ENCODE measurements around the gene ENDOV. TPM values are rescaled to one million over a fixed set of nuclear protein-coding genes. Genes with fewer than 3 reads are reported as not detected.

The ENDOV gene
- total and polyA plus RNA-seq, 2 of the 13 experiments (the other 11 are each of a cell fraction or from before 2014, with no cell fraction given), result 15.1 to 17.1 TPM

GRCh38 chr17:80416940-80417293, 1.9 kb downstream of the ENDOV start:
- ChIA-PET POLR2A (interaction anchor here (2.7 kb wide), 1 partner anchor 38 kb away, joined by 10 read pairs; no protein-coding TSS in a partner anchor), CTCF (ENCODE audit: low intra/inter-chr PET ratio, low total read pairs) (no interaction called here)
- BruUV-seq (replicated peaks), result no TSS peak

More at GRCh38 chr17:80416940-80417293, 1.9 kb downstream of the ENDOV start:
- H3K9ac ChIP-seq (ENCODE audit: insufficient read depth, low read depth, low read length), result no peak overlapping the region
- TF ChIP-seq ZFP62 (CRISPR knock-in tag; IDR thresholded peaks at IDR 0.05) (no peak), ZNF687 (CRISPR knock-in tag; IDR thresholded peaks at IDR 0.05) (no peak), MYNN (CRISPR knock-in tag; IDR thresholded peaks at IDR 0.05; ENCODE audit: low read depth) (no peak), ISX (CRISPR knock-in tag; conservative IDR thresholded peaks at IDR 0.05) (no peak), CBX1 (IDR thresholded peaks at IDR 0.05; ENCODE audit: low read depth) (no peak), HOXA7 (CRISPR knock-in tag; IDR thresholded peaks at IDR 0.05) (no peak), MED1 (CRISPR knock-in tag; IDR thresholded peaks at IDR 0.05) (no peak), JUND (CRISPR knock-in tag; IDR thresholded peaks at IDR 0.05) (no peak), ZNF800 (CRISPR knock-in tag; IDR thresholded peaks at IDR 0.05) (no peak)
- H4K20me1 ChIP-seq (ENCODE audit: insufficient read depth, low read length), result no peaks in the 10 kb centered on the region; the same call in 1 of the 2 replicates
- no peak for ATAC-seq
- peaks cover 28% of the 10 kb centered on the region for H3K4me1 ChIP-seq (ENCODE audit: insufficient read depth, low read length)
- no peaks in the 10 kb centered on the region for H3K9me3 ChIP-seq (ENCODE audit: low read length)
- DNase-seq (ENCODE audit: low spot score), result no peak
- no peak overlapping the region for H3K4me3 ChIP-seq (replicated peaks in 1 of 3; ENCODE audit: insufficient read depth in 1 of 3, low read depth in 2 of 3, low read length in 3 of 3)
- intact Hi-C loops (cut with micrococcal nuclease; ENCODE audit: unreplicated experiment), result no loop called here
- H3K79me2 ChIP-seq (ENCODE audit: insufficient read depth, low read length), result peaks cover 7% of the 10 kb centered on the region
- peaks cover 0 to 2% of the 10 kb centered on the region in 2 experiments; a peak in 3 of 5 replicates for H3K27me3 ChIP-seq (ENCODE audit: control insufficient read depth in 1 of 2, insufficient read depth in 2 of 2, low read length in 2 of 2)
- H3K4me2 ChIP-seq (ENCODE audit: low read depth, low read length), result no peak overlapping the region
- 95% methylated on average over 6 of the region's 6 CpGs for WGBS (ENCODE audit: low lambda C conversion rate)
- in situ Hi-C loops (cut with HindIII; ENCODE audit: extremely low pct_ligation_motif_present, low pct_unique_long_range_greater_than_20kb), result no loop called here
- no peak overlapping the region for H3K27ac ChIP-seq (ENCODE audit: extremely low read length, insufficient read depth, low read length)
- no peak for FAIRE-seq
- peaks cover 6 to 19% of the 10 kb centered on the region in 2 experiments; a peak in 3 of 5 replicates for H3K36me3 ChIP-seq (replicated peaks in 1 of 2; ENCODE audit: control insufficient read depth in 1 of 2, insufficient read depth in 2 of 2, low read length in 2 of 2)
- no peak overlapping the region for H2AFZ ChIP-seq (ENCODE audit: low read length)
